ENCODE measurements around the gene PCSK4.

GRCh38 chr19:1447504-1447903 lies 42.6 kb downstream of the PCSK4 start:
- no peak for TF ChIP-seq EZH2 (IDR thresholded peaks at IDR 0.05)
- no peak for TF ChIP-seq POLR2AphosphoS5 (IDR thresholded peaks at IDR 0.05; ENCODE audit: low read depth, low read length)
- TF ChIP-seq SP1 (IDR thresholded peaks at IDR 0.05; ENCODE audit: low read depth): no peak
- no peak for TF ChIP-seq ZBTB33 (IDR thresholded peaks at IDR 0.05; ENCODE audit: extremely low read depth, insufficient replicate concordance, low read length)
- no peak for TF ChIP-seq CTCF (IDR thresholded peaks at IDR 0.05 in 2 of 3, conservative IDR thresholded peaks at IDR 0.05 in 1 of 3; ENCODE audit: borderline replicate concordance in 1 of 3, insufficient read depth in 1 of 3, low read depth in 2 of 3, low read length in 2 of 3)
- no peak for TF ChIP-seq TCF7L2 (IDR thresholded peaks at IDR 0.05; ENCODE audit: borderline replicate concordance, extremely low read depth, insufficient read depth, insufficient read length)
- TF ChIP-seq MAX (IDR thresholded peaks at IDR 0.05): no peak
- no peak for TF ChIP-seq POLR2A (IDR thresholded peaks at IDR 0.05; ENCODE audit: borderline replicate concordance, extremely low read depth, insufficient read depth, insufficient read length)
- TF ChIP-seq ZFX (IDR thresholded peaks at IDR 0.05): no peak
- no peak for TF ChIP-seq EGR1 (IDR thresholded peaks at IDR 0.05; ENCODE audit: low read depth)
- TF ChIP-seq SRF (IDR thresholded peaks at IDR 0.05; ENCODE audit: low read depth): no peak
- TF ChIP-seq ATF3 (IDR thresholded peaks at IDR 0.05): no peak
- TF ChIP-seq CBX3 (IDR thresholded peaks at IDR 0.05; ENCODE audit: low read depth): no peak
- TF ChIP-seq REST (IDR thresholded peaks at IDR 0.05; ENCODE audit: low read depth): no peak
